Ramos (cell line): ENCODE data around the gene ELL2.
"Not testable (repeated sequence)": the region's sequence is repeated elsewhere in the genome, so short reads cannot be mapped to it uniquely, and the experiment has no call there.

Source experiments
- in situ Hi-C: fragments of 300-500 bp; cut with MboI; formaldehyde crosslinking; loops from one replicate; pipeline ENCODE4 v1.14.3; 2022; ENCODE audit warnings: low sequenced_read_pairs; ENCODE audit not compliant: unreplicated experiment

ELL2 gene

DNA sequence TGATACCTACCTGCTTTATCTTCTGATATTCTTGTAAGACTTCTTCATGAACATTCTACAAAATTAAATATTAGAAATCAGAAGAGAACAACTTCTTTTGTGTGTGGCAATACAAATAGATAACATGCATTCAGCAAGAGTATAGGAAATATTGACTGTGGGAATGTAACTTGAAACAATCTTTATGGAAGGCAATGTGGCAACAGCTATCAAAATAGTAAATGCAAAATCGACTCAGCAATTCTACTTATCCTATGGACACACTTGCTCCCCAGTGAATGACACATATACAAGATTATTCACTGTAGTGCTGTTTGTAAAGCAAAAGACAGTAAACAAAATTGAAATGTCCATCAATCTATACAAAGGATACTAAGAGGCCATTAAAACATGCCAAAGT, 72.6 kb downstream of the ELL2 start:
- in situ Hi-C loops, result no loop called here

DNA sequence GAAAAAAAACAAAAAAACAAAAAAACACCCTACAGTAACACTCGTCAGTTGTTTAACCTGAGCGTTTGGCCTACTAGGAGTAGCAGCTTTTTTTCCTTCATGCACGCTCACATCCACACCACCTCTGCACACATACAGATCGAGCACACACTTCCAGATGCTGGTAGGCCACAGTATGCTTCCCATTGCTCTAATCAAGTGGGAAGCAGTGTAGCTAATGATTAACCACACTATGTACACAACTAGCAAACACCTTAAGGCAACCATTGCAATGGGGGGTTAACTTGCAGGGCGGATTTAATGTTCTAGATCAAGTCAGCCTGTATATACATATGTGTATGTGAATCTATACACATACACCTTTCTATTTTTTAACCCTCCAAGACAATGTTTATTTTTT, 73.7 kb downstream of the ELL2 start:
- in situ Hi-C loops, result no loop called here

- in situ Hi-C loops, result no loop called here
Observed at GRCh38 chr5:95886340-95887044, 75.2 kb downstream of the ELL2 start.

- in situ Hi-C loops, result no loop called here
Observed at GRCh38 chr5:95884511-95884910, 77.1 kb downstream of the ELL2 start.

- in situ Hi-C loops, result no loop called here
Observed at GRCh38 chr5:95884017-95884325, 77.7 kb downstream of the ELL2 start.

- in situ Hi-C loops, result no loop called here
Observed at GRCh38 chr5:95883185-95884016, 78.2 kb downstream of the ELL2 start.

DNA sequence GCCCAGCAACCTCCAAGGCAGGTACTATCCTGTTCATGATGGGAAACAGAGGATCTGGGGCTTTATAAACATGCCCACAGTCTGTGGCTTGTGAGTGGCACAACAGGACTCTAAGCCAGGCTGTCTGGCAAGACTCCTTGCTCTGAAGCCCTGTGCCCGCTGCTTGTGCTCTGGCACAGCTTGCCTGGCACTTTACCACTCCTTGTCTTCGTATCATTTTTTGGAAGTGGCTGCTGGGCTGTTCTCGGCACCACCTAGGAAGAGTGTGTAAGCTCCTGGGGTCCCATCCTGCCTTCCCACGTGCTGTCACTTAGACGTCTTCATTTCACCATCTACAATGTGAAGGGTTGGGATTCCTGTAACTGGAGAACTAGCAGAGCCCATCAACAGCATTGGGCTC, 79.8 kb downstream of the ELL2 start:
- in situ Hi-C loops, result no loop called here

- in situ Hi-C loops, result no loop called here
Observed at GRCh38 chr5:95880081-95880926, 81.3 kb downstream of the ELL2 start.

DNA sequence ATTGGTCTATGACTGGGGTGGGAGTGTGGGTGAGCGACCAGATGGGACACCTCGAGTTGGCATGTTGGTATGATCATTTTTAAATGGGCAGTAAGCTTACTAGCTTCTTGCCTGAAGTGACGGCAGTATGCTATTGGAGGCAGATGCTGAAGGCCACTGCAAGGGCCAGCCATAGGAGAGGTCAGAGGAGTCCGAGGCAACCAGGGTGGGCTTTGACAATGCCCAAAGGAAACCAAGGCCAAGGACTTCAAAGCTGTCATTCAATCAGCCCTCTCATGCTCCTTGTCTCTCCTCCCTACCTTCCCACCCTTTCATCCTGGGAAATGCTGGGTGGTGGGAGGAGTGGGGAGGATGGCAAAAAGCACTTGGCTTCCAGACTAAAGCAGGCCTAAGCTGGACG, 82.0 kb downstream of the ELL2 start:
- in situ Hi-C loops, result no loop called here

GRCh38 chr5:95878417-95879323, 83.0 kb downstream of the ELL2 start:
- in situ Hi-C loops, result no loop called here

GRCh38 chr5:95876782-95877181, 84.9 kb downstream of the ELL2 start:
- in situ Hi-C loops, result no loop called here

GRCh38 chr5:95874246-95874645, 87.4 kb downstream of the ELL2 start:
- in situ Hi-C loops, result no loop called here

DNA sequence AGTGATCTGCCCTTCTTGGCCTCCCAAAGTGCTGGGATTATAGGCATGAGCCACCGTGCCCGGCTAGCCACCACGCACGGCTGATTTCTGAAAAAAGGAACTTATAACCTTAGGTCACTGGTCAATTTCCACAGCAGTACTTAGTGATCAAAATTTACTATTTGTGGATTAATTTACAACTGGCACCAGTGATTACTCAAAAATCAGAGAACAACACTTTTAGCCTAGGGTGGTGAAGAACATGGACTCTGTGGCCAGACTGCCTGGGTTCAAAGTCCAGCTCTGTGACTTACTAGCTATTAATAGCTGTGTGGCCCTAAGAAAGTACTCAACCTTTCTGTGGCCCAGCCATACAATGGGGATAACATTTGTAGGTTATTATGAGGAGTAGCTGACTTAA, 88.3 kb downstream of the ELL2 start:
- in situ Hi-C loops, result no loop called here

DNA sequence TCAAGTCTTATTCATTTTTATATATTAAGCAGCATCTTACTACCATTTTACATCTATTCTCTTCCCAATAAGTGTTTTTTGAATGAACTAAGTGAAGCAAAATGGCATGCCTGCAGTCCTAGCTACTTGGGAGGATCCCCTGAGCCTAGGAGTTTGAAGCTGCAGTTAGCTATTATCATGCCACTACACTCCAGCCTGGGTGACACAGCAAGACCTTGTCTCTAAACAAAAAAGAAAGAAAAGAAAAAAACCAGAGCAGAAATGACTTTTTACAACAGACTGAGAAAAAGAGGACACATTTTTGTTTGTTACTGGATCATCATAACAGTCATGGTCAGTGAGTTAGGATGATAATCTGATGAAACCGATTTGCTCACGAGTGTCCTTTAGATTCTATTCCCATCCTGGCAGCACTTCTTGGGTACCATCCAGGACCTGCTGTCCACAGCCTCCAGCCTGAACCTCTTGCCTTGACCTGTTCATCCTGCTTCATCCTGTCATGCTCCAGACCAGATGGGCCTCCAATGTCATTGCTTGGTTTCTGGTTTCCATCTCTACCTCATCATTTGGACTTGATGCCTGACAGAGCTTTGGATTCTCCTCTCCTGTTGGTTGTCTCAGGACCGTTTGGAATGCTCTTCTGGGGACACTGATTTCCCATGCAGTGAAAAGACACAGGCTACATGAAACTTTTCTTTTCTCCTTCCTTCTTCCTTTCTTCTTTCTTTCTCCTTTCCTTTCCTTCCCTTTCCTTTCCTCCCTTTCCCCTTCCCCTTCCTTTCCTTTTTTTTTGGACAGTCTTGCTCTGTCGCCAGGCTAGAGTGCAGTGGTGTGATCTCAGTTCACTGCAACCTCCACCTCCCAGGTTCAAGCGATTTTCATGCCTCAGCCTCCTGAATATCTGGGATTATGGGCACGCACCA, 89.0 kb downstream of the ELL2 start:
- in situ Hi-C loops, result no loop called here

- in situ Hi-C loops, result no loop called here
Observed at GRCh38 chr5:95871146-95871806, 90.4 kb downstream of the ELL2 start.

DNA sequence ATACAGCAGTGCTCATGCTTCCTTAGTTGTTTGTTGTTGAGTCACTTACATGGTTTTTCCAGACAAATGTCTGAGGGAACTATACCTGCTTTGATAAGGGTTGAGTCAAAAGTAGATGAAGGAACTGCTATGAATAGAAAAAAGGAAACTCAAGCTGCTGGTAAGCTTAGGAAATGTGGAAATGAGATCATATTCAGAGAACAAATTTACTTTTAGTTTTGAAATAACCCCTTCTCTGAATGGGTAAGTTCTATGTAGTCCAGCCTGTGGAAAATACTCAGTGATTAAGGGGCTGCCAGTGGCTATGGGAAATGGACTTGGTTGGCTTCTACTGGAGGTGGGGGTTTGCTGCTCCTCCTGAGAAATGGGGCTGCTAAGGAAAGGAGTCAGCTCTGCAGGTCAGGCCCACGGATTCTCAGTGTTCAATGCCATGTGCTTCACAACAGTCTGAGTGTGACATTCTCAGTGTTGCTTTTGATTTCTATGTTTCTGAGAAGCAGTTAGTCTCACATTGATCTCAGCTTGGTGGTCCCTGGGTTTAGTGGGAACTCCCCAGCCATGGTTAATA, 91.5 kb downstream of the ELL2 start:
- in situ Hi-C loops, result no loop called here

DNA sequence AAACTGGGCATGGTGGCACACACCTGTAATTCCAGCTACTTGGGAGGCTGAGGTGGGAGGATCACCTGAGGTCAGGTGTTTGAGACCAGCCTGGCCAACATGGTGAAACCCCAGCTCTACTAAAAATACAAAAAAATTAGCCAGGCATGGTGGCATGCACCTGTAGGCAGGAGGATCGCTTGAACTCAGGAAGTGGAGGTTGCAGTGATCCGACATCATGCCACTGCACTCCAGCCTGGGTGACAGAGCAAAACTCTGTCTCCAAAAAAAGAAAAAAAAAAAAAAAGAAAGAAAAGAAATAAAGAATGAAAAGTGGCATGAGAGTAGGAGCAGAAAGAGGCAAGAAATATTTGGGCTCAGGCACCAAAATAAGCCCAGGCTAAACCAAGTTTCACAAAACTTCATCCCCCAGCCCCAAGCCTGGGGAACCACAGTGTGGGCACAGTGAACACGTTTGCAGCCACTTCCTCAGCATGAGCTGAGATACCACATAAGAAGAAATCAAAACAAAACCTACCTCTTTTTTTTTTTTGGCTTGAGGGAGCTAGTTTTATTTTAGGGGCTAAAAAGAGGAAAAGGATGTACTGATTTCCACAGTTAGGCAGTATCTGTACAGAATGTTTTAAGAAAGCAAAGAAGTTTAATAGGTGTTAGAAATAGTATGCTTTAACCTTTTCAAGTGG, 92.3 kb downstream of the ELL2 start:
- in situ Hi-C loops, result not testable (repeated sequence)

DNA sequence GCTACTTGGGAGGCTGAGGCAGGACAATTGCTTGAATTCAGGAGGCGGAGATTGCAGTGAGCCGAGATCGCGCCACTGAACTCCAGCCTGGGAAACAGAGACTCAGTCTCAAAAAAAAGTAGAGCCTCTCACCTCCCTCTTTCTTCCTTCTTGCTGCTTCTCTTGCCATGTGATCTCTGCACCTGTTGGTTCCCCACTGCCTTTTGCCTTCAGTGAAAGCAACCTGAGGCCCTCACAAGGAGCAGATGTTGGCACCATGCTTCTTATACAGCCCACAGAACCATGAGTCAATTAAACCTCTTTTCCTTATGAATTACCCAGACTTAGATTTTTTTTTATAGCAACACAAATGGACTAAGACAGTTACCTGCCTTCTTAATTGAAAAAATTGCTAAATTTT, 93.5 kb downstream of the ELL2 start:
- in situ Hi-C loops, result no loop called here
